ENCODE measurements around the gene NOTCH4.

DNA sequence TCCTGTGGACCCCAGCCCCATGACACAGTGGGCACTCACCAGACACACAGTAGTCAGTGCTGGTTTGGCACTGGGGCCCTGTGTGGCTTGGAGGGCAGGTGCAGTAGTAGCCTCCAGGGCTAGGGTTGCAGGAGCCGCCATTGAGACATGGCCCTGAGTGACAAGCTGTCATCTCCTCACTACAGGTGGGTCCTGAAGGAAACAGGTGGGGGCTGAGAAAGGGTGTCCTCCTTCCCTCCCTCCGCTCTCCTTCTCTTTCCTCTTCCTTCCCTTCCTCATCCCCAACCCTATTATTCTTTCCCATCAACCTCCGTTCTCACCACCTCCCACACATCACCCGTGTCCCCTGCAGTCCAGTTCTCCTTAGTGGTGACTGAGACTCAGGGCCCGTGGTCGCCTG lies 10.2 kb downstream of the NOTCH4 start:
- TF ChIP-seq POLR2AphosphoS5 (IDR thresholded peaks at IDR 0.05) (no peak), POLR2A (IDR thresholded peaks at IDR 0.05) (no peak), CTCF (IDR thresholded peaks at IDR 0.05) (no peak)
